H4 (cell line): ENCODE data around the gene SBNO1. TPM values are rescaled to one million over a fixed set of nuclear protein-coding genes. Genes with fewer than 3 reads are reported as not detected.
"Not testable (repeated sequence)": the region's sequence is repeated elsewhere in the genome, so short reads cannot be mapped to it uniquely, and the experiment has no call there.

Source experiments
- DNase-seq: peaks from one replicate; pipeline ENCODE4 v3.0.0-alpha.2; 2015; ENCODE audit warnings: low spot score
- total RNA-seq: library from RNA; depleted of rRNA; stranded (reverse); fragments of >200 nt; shearing (Covaris generic); gene quantifications from 2 replicates; pipeline ENCODE4 v1.2.3, GENCODE V29; 2014

SBNO1 gene
- total RNA-seq, 1 experiment from 2014 or later, result 19.7 TPM

DNA sequence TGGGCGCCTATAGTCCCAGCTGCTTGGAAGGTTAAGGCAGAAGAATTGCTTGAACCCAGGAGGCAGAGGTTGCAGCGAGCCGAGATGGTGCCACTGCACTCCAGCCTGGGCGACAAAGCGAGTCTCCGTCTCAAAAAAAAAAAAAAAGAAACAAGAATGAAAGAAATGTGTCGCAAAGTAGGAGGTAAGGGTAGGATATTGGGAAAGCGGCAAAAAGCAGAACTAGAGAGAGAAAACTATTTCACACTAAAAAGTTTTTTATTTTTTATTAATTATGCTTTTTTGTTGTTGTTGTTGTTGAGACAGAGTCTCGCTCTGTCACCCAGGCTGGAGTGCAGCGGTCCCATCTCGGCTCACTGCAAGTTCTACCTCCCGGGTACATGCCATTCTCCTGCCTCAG lies 17.7 kb downstream of the SBNO1 start:
- DNase-seq, result no peak

DNA sequence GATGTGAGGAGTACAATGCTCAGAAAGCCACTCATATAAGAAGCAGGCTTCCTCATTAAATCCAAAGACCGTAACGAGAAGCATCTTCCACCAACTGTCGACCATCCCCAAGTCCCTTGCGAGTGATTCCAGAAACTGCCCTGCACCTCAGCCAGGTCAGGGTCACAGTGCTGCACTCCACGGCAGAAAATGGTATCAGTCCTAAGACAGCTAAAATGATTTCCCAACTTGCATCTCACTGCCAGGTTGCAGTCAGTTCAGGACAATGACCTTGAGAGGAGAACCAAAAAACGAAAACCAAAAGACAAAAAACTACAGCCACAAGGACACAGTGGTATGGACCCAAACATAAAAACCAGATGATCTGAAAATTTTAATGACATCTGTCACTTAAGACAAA lies 20.6 kb downstream of the SBNO1 start:
- DNase-seq, result no peak

DNA sequence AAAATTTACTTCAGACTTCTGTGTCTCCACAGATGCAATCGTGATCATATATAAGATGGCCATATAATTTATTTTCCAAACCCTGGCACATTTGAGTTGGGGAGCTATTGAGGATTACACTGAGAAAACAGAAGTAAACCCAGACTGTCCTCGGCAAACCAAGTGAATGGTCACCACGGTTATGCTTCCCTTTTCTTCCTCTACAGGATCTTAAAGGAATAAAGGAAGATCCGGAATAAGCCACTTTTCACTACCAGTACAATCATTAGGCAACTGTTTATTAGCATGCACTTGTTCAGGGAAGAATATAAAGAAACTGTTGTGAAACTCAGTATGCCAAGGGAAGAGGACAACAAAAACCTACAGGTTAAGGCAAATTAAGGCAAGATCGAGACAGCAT lies 27.6 kb downstream of the SBNO1 start:
- DNase-seq, result no peak

DNA sequence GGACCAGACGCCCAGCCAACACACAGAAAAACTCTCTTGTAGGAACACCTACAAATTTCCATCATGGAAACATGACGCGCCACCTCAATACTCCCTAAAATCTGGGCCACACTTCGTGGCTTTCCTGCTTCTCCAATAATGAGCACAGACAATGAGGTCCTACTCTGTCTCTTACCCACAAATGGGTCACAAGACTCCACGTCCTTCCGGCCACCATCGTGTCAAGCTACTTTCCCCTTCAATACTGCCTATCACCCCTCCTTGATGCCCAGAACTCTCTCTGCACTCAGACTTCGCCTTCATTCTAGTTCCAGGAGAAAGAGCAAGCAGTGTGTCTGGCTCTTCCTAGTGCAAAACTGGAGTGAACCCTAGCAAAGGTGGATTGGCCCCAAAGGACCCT lies 28.1 kb downstream of the SBNO1 start:
- DNase-seq, result no peak

DNA sequence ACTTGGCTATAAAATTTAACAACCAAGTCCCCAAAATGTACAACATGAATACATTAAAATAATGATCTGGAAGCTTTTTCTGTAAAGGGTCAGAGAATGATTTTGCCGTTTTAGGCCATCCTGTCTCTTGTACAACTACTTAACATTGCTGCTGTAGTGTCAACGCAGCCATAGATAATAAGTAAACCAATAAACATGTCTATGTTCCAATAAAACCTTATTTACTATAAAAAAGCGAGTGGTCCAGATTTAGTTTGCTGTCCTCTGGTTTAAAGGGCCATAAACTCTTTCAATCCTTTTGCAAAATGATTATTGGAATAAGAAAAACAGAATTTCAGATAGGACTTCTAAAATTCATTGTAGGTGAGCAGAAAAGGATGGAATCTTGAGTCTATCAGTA lies 29.2 kb downstream of the SBNO1 start:
- DNase-seq, result no peak

DNA sequence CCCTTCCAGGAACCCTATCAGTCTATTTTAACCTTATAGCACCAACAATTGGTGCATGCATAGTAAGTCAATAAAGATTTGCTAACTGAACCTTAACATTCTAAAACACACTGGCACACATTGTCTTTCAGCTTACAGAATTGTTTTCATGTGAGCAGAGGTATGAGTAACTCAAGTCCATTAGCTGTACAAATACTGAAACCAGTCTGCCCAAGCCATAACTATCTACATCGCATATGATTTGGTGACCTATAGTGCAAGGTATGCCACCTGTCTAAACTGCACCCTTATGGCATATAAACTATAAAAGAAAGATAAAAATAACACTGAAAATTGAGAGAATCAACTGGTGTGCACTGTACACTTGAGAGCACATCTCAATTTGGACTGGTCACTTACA lies 34.8 kb downstream of the SBNO1 start:
- no peak for DNase-seq

DNA sequence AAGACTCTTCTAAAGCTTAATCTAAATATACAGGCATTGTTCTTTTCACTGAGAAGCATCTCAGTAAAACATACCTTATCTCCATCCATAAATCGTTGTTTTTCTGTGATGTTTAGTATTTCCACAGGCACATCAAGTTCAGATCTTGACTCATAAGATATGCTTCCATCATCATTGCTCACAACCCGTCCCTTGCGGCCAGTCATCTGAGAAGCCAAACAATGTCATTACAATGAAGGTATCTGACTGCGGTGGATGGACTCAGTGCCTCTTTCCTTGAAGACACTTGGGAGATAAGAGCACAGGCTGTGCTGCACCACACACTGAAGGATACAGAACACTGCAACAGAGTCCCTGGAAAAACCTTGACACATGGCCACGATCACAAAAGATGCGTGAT lies 44.8 kb downstream of the SBNO1 start:
- DNase-seq, result no peak

DNA sequence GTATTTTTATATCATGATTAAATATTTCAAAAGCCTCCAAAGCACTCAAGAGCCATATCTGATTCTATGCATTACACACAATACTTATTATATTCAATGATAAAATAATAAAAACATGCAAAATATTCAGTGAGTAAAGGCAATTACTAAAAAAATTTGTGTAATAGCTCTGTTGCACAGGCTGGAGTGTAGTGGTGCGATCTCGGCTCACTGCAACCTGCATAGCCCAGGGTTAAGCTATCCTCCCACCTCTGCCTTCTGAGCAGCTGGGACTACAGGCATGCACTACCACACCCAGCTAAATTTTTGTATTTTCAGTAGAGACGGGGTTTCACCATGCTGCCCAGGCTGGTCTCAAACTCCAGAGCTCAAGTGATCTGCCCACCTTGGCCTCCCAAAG lies 45.4 kb downstream of the SBNO1 start:
- no peak for DNase-seq

DNA sequence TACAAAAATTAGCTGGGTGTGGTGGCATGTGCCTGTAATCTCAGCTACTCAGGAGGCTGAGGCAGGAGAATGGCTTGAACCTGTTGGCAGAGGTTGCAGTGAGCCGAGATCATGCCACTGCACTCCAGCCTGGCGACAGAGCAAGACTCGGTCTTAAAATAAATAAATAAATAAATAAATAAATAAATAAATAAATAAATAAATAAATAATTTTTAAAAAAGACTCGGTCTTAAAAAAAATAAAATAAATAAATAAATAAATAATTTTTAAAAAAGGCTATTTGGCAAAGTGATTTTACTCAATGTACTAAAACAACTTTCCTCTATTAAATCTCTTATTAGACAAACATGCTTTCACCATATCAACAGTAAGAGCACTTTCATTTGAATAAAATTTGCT lies 51.6 kb downstream of the SBNO1 start:
- not testable (repeated sequence) for DNase-seq

DNA sequence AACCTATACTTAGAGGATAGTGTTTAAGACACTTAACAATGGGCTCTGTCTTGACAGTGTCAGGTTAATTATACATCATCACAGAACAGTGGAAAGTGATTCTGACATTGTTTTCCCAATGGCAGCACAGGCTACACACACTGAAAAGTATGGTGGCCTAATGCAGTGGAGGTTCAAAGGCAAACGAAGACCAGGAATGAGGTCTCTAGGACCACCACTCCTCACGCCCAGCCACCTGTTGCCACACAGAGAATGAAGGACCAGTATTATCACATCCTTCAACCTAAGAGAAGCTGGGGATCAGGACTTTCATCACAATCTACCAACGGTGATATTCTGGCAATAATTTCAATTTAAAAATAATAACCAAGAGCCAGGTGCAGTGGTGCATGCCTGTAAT lies 58.4 kb downstream of the SBNO1 start:
- DNase-seq, result no peak

DNA sequence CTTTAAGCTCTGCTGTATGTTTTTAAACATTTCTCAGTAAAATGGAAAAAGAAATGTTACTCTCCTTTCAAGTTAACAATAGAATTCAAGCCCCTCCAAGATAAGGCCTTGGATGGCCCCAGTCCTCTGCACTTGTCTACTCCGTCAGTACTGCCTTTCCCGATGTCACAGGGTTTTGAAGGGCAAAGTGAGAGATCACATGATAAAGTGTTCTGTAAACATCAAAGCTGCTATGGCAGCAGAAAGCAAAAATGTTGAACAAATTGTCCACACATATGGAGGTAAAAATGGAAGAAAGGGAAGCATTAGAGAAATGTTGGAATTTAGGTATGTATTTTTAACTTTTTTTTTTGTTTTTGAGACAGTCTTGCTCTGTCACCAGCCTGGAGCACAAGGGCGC lies 59.5 kb downstream of the SBNO1 start:
- DNase-seq, result no peak

DNA sequence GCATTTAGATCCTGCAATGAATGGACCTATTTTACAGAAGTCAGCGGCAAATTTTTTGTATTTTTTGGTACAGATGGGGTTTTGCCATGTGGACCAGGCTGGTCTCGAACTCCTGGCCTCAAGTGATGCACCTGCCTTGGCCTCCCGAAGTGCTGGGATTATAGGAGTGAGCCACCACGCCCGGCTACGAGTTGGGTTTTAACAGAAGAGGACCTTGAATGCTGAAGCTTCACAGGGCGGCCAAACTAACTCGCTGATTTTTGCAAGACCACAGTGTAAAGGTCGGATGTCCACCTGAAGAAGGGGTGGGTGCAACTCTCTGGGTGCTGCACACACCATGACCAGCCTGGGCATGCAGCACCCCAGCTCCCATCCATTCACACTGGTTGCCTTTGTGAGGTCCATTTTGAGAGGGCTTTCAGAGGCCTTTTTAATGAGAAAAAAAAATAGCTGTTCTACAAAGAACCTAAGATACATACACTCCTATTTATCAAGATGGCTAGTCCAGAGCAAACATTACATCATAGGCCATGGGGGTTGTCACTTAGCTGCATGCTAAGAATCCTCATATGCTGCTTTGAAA lies 71.4 kb downstream of the SBNO1 start:
- DNase-seq, result no peak

DNA sequence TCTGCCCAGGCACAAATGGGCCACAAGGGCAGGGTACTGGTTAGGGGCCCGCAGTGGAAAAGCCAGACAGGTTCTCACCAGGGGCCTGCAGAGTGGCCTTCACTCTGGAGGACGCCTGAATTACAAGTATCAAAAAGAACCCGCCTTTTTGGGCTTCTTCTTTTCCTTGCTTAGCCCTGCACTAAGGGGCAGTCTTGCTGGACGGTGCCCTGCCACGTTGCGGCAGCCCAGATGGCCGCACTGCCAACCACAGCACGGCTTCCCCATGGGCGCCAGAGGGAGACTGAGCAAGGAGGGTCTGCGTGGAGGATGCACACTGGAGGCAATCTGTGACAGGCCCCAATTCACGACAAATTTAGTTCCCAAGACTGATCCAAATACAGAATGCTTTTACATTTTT lies 74.7 kb downstream of the SBNO1 start:
- no peak for DNase-seq

DNA sequence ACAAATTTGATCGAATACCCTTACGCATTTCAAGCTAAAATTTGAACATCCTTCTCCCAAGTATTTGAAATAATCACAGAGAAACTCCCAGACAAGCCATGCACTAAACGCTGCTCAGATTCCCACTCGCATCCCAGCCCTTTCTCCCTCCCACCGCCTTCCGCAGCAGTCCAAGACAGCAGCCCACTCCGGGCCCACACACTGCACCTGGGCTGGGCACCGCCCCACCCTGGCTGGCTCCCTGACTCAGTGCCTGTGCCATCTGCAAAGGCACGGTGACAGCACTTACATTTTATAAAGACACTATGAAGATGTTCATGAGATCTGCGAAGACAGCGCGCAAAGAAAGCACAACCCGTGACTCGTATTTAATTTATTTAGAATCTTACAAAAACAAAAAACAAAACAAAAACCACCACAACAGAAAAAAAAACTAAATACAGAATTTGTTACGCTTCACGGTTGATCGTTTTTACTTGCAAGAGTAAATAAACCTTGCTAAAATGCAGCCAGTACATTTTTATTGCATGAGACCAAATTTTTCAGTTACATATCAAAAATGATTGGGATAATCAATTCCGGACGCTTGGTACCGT lies 75.8 kb downstream of the SBNO1 start:
- no peak for DNase-seq

DNA sequence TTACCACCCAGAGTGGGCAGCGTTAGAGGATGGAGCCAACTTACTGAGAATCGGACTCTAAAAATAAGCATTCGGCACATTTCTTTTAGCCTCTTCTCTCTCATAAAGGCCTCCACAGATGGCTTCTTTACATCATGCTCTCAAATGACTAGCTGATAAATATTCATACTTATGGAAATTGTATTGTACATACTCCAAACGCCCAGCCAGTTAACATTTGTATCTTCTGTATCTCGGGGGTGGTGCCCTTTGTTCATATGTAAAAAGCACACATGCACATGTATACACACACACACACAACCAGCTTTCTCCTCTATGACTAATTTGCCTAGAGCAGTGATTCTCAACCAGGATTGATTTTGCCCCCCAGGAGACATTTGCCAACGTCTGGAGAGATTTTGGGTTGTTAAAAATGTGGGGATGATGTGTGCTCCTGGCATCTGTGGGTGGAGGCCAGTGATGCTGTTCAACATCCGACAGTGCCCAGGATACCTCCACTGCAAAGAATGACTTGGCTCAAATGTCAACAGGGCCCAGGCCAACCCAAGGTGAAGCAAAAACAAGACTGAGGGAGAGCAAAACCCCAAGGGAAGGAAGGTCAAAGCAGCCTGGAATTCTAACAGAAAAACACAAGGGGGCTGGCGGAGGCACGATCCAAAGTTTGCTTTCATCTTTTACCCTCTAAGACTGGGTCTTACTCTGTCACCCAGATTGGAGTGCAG lies 77.8 kb downstream of the SBNO1 start:
- no peak for DNase-seq

DNA sequence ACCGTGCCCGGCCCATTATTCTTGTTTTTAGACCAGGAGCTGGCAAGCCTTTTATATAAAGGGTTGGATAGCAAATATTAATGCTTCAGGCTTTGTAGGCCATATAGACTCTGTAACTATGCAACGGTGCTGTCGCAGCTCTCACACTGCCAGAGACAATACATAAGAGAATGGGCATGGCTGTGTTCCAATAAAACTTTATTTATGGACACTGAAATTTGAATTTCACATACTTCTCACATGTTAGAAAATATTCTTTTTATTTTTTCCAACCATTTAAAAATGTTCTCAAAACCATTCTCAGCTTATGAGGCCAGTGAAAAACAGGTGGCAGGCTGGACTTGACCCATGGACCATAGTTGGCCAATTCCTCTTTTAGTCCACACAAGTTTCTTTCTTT lies 80.0 kb downstream of the SBNO1 start:
- no peak for DNase-seq

DNA sequence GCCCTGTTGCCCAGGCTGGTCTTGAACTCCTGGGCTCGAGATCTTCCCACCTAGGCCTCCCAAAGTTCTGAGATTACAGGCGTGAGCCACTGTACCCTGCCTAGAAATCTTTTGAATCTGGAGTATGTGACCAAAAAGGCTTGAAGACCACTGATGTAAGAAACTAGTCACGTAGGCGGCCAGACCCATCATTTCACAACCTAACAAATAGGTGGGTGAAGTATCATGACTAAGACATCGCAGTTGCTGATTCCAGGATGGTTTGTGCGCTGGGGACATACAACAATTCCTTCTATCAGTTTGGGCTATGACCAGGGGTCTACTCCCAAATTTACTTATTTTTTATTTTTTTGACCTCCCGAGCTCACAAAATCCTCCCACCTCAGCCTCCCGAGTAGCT lies 81.2 kb downstream of the SBNO1 start:
- DNase-seq, result no peak

DNA sequence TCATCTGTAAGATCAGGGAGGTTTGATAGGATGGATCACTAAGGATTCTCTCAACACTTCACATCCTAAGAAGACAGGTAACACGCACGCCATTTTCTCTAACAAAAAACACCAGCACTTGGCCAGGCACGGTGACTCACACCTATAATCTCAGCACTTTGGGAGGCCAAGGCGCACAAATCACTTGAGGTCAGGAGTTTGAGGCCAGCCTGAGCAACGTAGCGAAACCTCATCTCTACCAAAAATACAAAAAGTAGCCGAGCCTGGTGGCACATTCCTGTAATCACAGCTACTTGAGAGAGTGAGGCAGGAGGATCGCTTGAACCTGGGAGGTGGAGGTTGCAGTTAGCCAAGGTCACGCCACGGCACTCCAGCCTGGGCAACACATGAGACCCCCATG lies 82.5 kb downstream of the SBNO1 start:
- DNase-seq, result no peak

DNA sequence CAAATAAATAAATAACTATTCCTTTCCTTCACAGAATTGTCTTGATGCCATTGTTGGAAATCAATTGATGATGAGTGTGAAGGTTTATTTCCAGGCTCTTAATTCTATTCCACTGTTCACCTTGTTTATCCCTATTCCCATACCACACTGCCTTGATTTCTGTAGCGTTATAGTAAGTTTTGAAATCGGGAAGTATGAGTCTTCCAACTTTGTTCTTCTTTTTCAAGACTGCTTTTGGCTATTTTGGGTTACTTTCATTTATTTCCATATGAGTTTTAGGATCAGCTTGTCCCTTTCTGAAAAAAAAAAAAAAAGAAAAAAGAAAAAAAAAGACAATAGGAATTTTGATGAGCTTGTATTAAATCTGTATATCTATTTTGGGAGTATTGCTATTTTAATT lies 83.7 kb downstream of the SBNO1 start:
- no peak for DNase-seq

DNA sequence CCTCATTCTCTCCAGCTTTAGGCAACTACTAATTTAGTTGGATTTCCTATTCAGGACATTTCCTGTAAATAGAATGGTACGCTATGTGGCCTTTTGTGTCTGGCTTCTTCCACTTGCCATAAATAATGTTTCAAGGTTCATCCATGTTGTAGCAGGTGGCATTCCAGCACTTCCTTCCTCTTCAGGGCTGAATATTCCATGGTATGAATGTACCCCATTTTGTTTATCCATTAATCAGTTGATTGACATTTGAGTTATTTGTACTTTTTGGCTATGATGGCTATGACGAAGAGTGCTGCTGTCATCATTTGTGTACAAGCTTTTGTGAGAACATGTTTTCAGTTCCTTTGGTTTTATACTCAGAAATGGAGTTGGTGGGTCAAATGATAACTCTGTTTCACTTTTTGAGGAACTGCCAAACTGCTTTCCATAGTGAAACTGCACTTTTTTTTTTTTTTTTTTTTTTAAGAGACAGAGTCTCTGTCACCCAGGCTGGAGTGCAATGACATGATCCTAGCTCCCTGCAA lies 86.5 kb downstream of the SBNO1 start:
- no peak for DNase-seq

DNA sequence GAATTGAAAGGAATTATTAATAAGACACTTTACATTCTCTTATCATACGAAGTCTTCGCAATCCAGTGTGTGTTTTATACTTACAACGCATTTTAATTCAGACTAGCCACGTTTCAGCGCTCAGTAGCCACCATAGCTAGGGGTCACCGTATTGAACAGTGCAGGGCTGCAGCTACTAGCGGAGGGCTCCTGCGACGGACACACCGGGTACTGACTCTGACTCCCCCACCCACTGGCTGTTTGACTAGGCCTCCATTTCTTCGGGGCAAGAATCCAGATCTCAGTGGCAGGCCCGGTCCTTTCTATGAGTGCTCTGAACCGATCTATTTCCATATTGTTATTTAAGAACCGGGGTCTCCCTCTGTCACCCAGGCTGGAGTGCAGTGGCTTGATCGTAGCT lies 91.5 kb downstream of the SBNO1 start:
- no peak for DNase-seq

DNA sequence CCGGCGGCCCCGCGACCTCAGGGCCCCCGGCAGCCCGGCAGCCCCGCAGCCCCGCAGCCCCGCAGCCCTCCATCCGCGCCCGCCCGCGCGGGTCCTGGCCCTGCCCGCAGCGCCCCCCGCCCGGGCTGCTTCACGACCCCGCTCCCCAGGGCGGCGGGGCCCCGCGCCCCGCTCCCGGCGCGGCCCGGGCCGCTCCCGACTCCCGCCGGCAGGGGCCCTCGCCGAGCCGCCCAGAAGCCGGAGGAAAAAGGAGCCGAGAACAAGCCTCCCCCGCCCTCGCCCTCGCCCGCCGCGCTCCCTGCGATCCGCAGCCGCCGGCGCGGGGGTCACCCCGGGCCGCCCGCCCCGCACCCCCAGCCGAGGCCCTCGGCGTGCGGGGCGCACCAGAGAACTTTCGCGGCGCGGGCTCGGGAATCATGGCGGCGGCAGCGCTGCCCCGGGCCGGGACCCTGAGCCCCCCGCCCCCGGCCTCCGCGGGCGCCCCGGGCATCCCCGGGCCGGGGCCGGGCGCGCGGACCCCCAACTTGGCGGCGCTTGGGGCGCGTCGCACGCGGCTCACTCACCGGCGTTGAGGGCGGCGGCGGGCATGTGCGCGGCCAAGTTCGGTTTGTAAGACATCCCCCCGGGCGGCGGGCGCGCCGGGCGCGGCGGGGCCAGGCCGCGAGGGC lies 93.5 kb downstream of the SBNO1 start:
- peak; percentile 35 for DNase-seq
